Endodermal cell (in vitro differentiated cells): ENCODE measurements around the gene STOX2. TPM values are rescaled to one million over a fixed set of nuclear protein-coding genes. Genes with fewer than 3 reads are reported as not detected.

ENCODE experiments used
- DNase-seq: peaks from one replicate; pipeline ENCODE4 v3.0.0-alpha.2; 2017
- H3K27ac ChIP-seq: 2 replicates; pipeline ENCODE4 v1.5.1; 2013; ENCODE audit warnings: mild to moderate bottlenecking, low read depth, low read length, moderate library complexity
- H3K27me3 ChIP-seq: 2 replicates; pipeline ENCODE4 v1.6.1; 2013; ENCODE audit warnings: mild to moderate bottlenecking, low read length, moderate library complexity; ENCODE audit not compliant: insufficient read depth, control insufficient read depth, poor library complexity, severe bottlenecking
- H3K36me3 ChIP-seq: 2 replicates; pipeline ENCODE4 v1.7.0; 2013; ENCODE audit warnings: mild to moderate bottlenecking, low read length, moderate library complexity; ENCODE audit not compliant: control insufficient read depth, insufficient read depth
- H3K4me1 ChIP-seq: one replicate; pipeline ENCODE4 v1.7.0; 2013; ENCODE audit warnings: low read length; ENCODE audit not compliant: control insufficient read depth, insufficient read depth
- H3K4me3 ChIP-seq: 2 replicates; pipeline ENCODE4 v1.5.1; 2013; ENCODE audit warnings: mild to moderate bottlenecking, low read length, moderate library complexity
- H3K9ac ChIP-seq: 2 replicates; pipeline ENCODE4 v1.6.1; 2013; ENCODE audit warnings: mild to moderate bottlenecking, low read length, moderate library complexity; ENCODE audit not compliant: poor library complexity, severe bottlenecking; ENCODE audit errors: extremely low read depth
- H3K9me3 ChIP-seq: 2 replicates; pipeline ENCODE4 v1.6.1; 2013; ENCODE audit warnings: mild to moderate bottlenecking, low read length, moderate library complexity; ENCODE audit not compliant: control insufficient read depth
- H3K27ac Mint-ChIP-seq: 2 replicates; pipeline ENCODE4 v1.8.0; 2020; ENCODE audit warnings: mixed read lengths
- H3K27me3 Mint-ChIP-seq: 2 replicates; pipeline ENCODE4 v1.8.0; 2021; ENCODE audit warnings: mild to moderate bottlenecking, mixed read lengths; ENCODE audit not compliant: insufficient read depth
- H3K36me3 Mint-ChIP-seq: 2 replicates; pipeline ENCODE4 v1.8.0; 2020; ENCODE audit warnings: low read depth, mixed read lengths
- H3K4me1 Mint-ChIP-seq: 2 replicates; pipeline ENCODE4 v1.8.0; 2020; ENCODE audit warnings: mixed read lengths
- H3K4me3 Mint-ChIP-seq: 2 replicates; pipeline ENCODE4 v1.8.0; 2020; ENCODE audit warnings: mild to moderate bottlenecking, moderate library complexity, mixed read lengths
- H3K9me3 Mint-ChIP-seq: 2 replicates; pipeline ENCODE4 v1.8.0; 2020; ENCODE audit warnings: mild to moderate bottlenecking, mixed read lengths
- WGBS, 2 experiments: methylation state at CpG; one replicate each; pipeline versions ENCODE4 v1.1.5 to v1.1.7; 2013; ENCODE audit warnings: missing lambda C conversion rate in 2 of 2, mixed read lengths in 1 of 2; ENCODE audit not compliant: insufficient coverage in 1 of 2, insufficient read length in 1 of 2; 5-methylcytosine and 5-hydroxymethylcytosine counted together
- total RNA-seq, 2 donors: library from RNA; stranded (reverse); fragmentation: NEBNext Ultra II Directional in 1 of 2; extraction: Animal tissue kit (Norgen Biotek cat#: 25700) in 1 of 2; gene quantifications; 2 replicates in 1 of 2; 3 replicates in 1 of 2; pipeline ENCODE4 v1.2.1, GENCODE V29; 2021
- TF ChIP-seq, protein P1 (sequence below): fragments of 200-600 bp; sonication (generic); conservative IDR thresholded peaks from 2 replicates; pipeline ENCODE4 v1.5.0; 2021; ENCODE audit warnings: antibody characterized with exemption, mild to moderate bottlenecking

The STOX2 gene
- total RNA-seq, 2 donors from 2014 or later, result 8.5 to 13.1 TPM

- TF ChIP-seq, protein P1, sequence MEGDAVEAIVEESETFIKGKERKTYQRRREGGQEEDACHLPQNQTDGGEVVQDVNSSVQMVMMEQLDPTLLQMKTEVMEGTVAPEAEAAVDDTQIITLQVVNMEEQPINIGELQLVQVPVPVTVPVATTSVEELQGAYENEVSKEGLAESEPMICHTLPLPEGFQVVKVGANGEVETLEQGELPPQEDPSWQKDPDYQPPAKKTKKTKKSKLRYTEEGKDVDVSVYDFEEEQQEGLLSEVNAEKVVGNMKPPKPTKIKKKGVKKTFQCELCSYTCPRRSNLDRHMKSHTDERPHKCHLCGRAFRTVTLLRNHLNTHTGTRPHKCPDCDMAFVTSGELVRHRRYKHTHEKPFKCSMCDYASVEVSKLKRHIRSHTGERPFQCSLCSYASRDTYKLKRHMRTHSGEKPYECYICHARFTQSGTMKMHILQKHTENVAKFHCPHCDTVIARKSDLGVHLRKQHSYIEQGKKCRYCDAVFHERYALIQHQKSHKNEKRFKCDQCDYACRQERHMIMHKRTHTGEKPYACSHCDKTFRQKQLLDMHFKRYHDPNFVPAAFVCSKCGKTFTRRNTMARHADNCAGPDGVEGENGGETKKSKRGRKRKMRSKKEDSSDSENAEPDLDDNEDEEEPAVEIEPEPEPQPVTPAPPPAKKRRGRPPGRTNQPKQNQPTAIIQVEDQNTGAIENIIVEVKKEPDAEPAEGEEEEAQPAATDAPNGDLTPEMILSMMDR, result no peak
- H3K9me3 Mint-ChIP-seq, result no peaks in the 10 kb centered on the region
- peaks cover 2% of the 10 kb centered on the region for H3K4me1 Mint-ChIP-seq
- no peak overlapping the region for H3K27ac Mint-ChIP-seq
- no peaks in the 10 kb centered on the region for H3K27me3 ChIP-seq
- no peaks in the 10 kb centered on the region for H3K36me3 ChIP-seq
- H3K4me3 ChIP-seq, result peak overlapping the region; percentile 75
- H3K9me3 ChIP-seq, result no peaks in the 10 kb centered on the region
- peak; percentile 79 for DNase-seq
- peaks cover 6% of the 10 kb centered on the region for H3K4me1 ChIP-seq
- H3K27ac ChIP-seq, result peak overlapping the region; percentile 98
- WGBS, 2 experiments, result 29 to 49% methylated on average over 8 to 10 of the region's 10 CpGs
- H3K36me3 Mint-ChIP-seq, result no peaks in the 10 kb centered on the region
- peak overlapping the region; percentile 64 for H3K9ac ChIP-seq
- no peak overlapping the region for H3K4me3 Mint-ChIP-seq
- H3K27me3 Mint-ChIP-seq, result no peaks in the 10 kb centered on the region
Observed at GRCh38 chr4:183987987-183988392, 82.9 kb downstream of the STOX2 start.

DNA sequence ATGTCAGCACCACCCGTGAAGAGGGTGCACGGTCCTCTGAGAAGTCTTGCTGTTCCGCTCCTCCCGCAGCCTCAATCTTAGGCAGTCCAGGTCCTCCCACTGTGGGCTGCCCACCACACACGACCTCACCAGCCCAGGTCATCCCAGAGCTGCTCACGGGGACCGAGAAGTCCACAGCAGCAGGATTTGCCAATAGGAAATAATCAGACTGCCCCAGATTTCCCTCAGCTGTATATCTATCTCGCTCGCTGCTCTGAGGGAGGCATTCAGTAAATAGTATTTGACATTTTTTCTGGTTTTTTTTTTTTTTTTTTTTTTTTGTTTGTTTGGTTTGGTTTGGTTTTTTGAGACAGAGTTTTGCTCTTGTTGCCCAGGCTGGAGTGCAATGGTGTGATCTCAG is 83.8 kb downstream of the STOX2 start:
- Histone ChIP-seq H3K27ac (no peak overlapping the region), H3K36me3 (no peaks in the 10 kb centered on the region), H3K9ac (no peak overlapping the region), H3K4me1 (peaks cover 6% of the 10 kb centered on the region), H3K9me3 (no peaks in the 10 kb centered on the region), H3K27me3 (no peaks in the 10 kb centered on the region), H3K4me3 (no peak overlapping the region)
- Mint-ChIP-seq H3K27me3 (no peaks in the 10 kb centered on the region), H3K4me1 (peaks cover 4% of the 10 kb centered on the region), H3K36me3 (no peaks in the 10 kb centered on the region), H3K27ac (no peak overlapping the region), H3K9me3 (no peaks in the 10 kb centered on the region), H3K4me3 (no peak overlapping the region)
- TF ChIP-seq, protein P1, result no peak
- DNase-seq, result no peak
- WGBS, 2 experiments, result 81 to 94% methylated on average over 3 to 9 of the region's 9 CpGs

DNA sequence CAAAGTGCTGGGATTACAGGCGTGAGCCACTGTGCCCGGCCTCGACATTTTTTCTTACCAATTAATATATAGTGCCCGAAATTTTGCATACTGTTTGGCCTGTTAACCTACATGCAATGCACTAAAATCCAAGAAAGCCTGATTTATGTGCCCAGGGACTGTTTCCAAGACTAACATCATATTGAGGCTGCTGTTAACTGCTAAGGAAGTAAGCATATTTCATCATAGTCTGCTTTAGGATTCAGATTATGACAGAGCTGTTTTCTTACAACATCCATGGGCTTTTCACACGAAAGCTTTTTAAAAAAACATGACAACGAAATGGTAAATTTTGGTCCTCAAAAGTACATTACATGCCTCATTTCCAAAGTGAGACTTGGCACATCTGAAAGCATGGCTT is 84.4 kb downstream of the STOX2 start:
- Histone ChIP-seq H3K4me3 (no peak overlapping the region), H3K9me3 (no peaks in the 10 kb centered on the region), H3K36me3 (no peaks in the 10 kb centered on the region), H3K27me3 (no peaks in the 10 kb centered on the region), H3K9ac (no peak overlapping the region), H3K27ac (no peak overlapping the region), H3K4me1 (peaks cover 6% of the 10 kb centered on the region)
- Mint-ChIP-seq H3K4me1 (peaks cover 4% of the 10 kb centered on the region), H3K4me3 (no peak overlapping the region), H3K27me3 (no peaks in the 10 kb centered on the region), H3K27ac (no peak overlapping the region), H3K36me3 (no peaks in the 10 kb centered on the region), H3K9me3 (no peaks in the 10 kb centered on the region)
- TF ChIP-seq, protein P1, result no peak
- 90 to 91% methylated on average over 4 to 6 of the region's 6 CpGs for WGBS, 2 experiments
- DNase-seq, result no peak
